Lower leg skin (tissue), 4 donors: ENCODE data around the gene TFPI. TPM values are rescaled to one million over a fixed set of nuclear protein-coding genes. Genes with fewer than 3 reads are reported as not detected.
"Not testable (repeated sequence)": the region's sequence is repeated elsewhere in the genome, so short reads cannot be mapped to it uniquely, and the experiment has no call there.

Experiments used
- DNase-seq, 2 donors: peaks; one replicate each; pipeline ENCODE4 v3.0.0-alpha.2; 2019; ENCODE audit warnings: low spot score in 2 of 2
- H3K4me3 ChIP-seq: fragments of 200-600 bp; sonication (generic); 2 replicates; pipeline ENCODE4 v1.5.1; 2017; ENCODE audit warnings: mild to moderate bottlenecking, low read depth; ENCODE audit not compliant: poor library complexity, severe bottlenecking
- POLR2A ChIP-seq, 2 donors: fragments of 450-650 bp; IDR thresholded peaks; one replicate each; pipeline ENCODE4 v1.6.1; 2016 to 2017; ENCODE audit warnings: antibody characterized with exemption in 2 of 2, mild to moderate bottlenecking in 1 of 2, moderate library complexity in 1 of 2
- WGBS, 2 donors: methylation state at CpG; one replicate each; pipeline ENCODE4 v1.1.5; 2018; 5-methylcytosine and 5-hydroxymethylcytosine counted together
- intact Hi-C: fragments of 100-400 bp; cut with DNase I; formaldehyde crosslinking; loops from one replicate; pipeline ENCODE4 v1.15.0; 2023; ENCODE audit warnings: low total_unique reads
- total RNA-seq, 4 donors: library from RNA; depleted of rRNA; stranded (reverse); fragments of >200 nt; gene quantifications; one replicate each; pipeline ENCODE4 v1.1.0, GENCODE V29; 2016
- TF ChIP-seq, protein P1 (sequence below), 3 donors: fragments of 450-650 bp; IDR thresholded peaks; one replicate each; pipeline ENCODE4 v1.5.1; 2016; ENCODE audit warnings: antibody characterized with exemption in 3 of 3, mild to moderate bottlenecking in 3 of 3, moderate library complexity in 2 of 3

The TFPI gene
- total RNA-seq, 4 donors from 2014 or later: 15.6 to 28.4 (median 16.0) TPM

DNA sequence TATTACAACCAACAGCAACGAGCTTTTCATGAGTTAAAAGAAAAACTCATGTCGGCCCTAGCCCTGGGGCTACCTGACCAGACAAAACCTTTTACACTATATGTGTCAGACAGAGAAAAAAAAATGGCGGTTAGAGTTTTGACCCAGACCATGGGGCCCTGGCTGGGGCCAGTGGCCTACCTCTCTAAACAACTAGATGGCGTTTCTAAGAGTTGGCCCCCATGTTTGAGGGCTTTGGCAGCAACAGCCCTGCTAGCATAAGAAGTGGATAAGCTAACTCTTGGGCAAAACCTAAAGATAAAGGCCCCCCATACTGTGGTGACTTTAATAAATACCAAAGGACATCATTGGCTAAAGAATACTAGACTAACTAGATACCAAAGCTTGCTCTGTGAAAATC is 39.3 kb downstream of the TFPI start:
- TF ChIP-seq, protein P1, sequence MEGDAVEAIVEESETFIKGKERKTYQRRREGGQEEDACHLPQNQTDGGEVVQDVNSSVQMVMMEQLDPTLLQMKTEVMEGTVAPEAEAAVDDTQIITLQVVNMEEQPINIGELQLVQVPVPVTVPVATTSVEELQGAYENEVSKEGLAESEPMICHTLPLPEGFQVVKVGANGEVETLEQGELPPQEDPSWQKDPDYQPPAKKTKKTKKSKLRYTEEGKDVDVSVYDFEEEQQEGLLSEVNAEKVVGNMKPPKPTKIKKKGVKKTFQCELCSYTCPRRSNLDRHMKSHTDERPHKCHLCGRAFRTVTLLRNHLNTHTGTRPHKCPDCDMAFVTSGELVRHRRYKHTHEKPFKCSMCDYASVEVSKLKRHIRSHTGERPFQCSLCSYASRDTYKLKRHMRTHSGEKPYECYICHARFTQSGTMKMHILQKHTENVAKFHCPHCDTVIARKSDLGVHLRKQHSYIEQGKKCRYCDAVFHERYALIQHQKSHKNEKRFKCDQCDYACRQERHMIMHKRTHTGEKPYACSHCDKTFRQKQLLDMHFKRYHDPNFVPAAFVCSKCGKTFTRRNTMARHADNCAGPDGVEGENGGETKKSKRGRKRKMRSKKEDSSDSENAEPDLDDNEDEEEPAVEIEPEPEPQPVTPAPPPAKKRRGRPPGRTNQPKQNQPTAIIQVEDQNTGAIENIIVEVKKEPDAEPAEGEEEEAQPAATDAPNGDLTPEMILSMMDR (IDR thresholded peaks at IDR 0.05): no peak
- no peak for TF ChIP-seq POLR2A (IDR thresholded peaks at IDR 0.05)
- no peak for DNase-seq
- 91 to 94% methylated on average over 4 of the region's 4 CpGs for WGBS, 2 donors
- intact Hi-C loops: no loop called here
- no peak overlapping the region for H3K4me3 ChIP-seq

DNA sequence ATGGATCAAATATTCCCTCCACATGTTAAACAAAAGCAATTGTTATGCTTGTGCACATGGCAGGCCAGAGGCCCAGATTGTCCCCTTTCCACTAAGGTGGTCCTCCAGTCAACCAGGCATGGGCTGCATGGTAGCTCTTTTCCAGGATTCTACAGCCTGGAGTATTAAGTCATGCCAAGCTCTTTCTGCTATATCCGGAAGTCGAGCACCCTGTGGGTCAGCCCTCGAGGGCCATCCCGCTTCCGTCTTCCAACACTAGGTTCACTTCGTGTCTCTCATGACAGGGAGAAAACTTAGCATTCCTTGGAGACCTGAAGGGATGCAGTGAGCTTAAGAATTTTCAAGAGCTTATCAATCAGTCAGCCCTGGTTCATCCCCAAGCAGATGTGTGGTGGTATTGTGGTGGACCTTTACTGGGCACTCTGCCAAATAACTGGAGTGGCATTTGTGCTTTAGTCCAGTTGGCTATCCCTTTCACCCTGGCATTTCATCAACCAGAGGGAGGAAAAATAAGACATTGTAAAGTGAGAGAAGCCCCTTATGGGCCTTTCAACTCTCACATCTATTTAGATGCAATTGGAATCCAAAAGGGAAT is 39.9 kb downstream of the TFPI start:
- DNase-seq, intact Hi-C loops, H3K4me3 ChIP-seq: not testable (repeated sequence)
- WGBS, 2 donors: 94 to 97% methylated on average over 6 of the region's 6 CpGs

DNA sequence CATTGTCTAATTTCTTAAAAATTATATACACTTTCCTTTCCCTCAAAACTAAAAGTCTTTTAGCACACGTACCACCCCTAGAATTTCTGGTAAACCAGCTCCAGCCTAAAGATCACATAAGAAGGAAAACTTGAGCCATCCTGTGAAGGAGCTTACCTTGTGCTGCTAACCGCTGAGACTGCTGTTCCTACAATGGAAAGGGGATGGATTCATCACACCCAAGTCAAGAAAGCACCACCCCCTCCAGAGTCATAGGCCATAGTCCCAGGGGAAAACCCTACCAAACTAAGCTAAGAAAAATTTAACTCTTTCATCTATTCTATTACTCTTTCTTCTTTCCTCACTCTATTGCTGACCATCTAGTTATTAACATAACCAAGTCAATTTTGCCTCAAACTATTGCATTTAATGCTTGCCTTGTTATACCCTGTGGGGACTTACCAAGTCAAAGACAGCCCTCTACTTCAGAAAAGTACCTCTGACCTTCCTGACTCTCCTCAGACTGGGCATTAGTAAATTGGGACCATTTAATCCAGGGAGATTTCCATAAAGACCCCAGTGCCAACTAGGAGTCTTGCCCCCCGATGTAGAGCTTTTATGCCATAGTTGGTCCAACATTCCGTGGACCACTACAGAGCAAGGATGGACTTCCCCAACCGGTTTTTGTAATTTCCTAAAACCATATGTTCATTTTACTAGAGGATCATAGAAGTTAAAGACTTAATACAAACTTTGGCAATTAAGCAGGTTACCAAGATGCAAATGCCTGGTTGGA is 40.6 kb downstream of the TFPI start:
- 84 to 90% methylated on average over 5 of the region's 5 CpGs for WGBS, 2 donors

DNA sequence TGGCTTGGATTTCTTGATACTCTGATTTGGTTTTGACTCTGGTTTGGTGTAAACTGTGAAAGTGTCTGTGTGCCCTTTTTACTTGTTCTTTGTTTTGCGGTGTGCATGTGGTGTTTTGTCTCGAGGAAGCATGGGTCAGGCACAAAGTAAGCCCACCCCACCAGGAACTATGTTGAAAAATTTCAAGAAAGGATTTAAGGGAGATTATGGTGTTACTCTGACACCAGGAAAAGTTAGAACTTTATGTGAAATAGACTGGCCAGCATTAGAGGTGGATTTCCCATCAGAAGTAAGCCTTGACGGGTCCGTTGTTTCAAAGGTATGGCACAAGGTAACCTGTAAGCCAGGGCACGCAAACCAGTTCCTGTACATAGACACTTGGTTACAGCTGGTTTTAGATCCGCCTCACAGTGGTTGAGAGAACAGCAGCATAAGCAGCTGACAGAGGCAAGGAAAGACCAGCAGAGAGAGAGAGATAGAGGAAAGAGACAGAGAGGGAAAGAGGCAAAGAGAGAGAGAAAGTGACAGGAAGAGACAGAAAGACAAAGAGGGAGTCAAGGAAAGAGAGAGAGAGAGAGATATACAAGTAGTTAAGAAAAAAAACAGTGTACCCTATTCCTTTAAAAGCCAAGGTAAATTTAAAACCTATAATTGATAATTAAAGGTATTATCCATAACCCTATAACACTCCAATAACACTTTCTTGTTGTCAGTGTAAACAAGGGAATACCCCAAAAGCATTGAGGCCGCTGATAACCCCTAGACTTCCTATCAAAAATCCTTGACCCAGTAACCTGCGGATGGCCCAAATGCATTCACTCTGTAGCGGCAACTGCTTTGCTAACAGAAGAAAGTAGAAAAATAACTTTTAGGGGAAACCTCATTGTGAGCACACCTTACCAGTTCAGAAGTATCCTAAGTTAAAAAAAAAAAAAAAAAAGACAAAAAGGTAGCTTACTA is 42.6 kb downstream of the TFPI start:
- H3K4me3 ChIP-seq: no peak overlapping the region
- intact Hi-C loops: no loop called here
- WGBS, 2 donors: 80 to 83% methylated on average over 9 of the region's 9 CpGs
- TF ChIP-seq, protein P1 (IDR thresholded peaks at IDR 0.05): no peak
- DNase-seq: no peak

More for the DNA sequence above, 40.6 kb downstream of the TFPI start:
- H3K4me3 ChIP-seq, intact Hi-C loops, DNase-seq: not testable (repeated sequence)

DNA sequence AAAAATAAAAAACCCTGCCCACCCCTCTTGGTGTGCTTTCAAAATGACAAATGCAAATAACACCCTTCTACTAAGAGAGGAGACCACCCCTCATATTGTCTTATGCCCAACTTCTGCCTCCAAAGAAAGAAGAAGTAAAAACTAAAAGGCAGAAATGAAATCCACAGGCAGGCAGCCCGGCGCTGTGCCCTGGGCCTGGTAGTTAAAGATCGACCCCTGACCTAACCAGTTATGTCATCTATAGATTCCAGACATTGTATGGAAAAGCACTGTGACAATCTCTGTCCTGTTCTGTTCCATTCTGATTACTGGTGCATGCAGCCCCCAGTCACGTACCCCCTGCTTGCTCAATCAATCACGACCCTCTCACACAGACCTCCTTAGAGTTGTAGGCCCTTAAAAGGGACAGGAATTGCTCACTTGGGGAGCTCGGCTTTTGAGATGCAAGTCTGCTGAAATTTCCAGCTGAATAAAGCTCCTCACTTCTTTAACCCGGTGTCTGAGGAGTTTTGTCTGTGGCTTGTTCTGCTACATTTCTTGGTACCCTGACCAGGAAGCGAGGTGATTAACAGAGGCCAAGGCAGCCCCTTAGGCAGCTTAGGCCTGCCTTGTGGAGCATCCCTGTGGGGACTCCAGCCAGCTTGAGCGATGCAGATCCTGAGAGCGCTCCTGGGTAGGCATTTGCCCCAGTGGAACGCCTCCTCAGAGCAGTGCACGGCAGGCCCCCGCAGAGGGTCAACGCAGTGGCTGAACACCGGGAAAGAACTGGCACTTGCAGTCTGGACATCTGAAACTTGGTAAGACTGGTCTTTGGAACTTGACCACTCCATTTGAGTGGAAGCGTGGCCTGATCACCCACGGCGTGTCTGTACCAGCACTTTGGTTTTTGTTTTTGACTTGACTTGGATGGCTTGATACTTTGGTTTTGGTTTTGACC is 43.5 kb downstream of the TFPI start:
- H3K4me3 ChIP-seq, DNase-seq, intact Hi-C loops: not testable (repeated sequence)
- WGBS, 2 donors: 77 to 82% methylated on average over 17 to 18 of the region's 18 CpGs

DNA sequence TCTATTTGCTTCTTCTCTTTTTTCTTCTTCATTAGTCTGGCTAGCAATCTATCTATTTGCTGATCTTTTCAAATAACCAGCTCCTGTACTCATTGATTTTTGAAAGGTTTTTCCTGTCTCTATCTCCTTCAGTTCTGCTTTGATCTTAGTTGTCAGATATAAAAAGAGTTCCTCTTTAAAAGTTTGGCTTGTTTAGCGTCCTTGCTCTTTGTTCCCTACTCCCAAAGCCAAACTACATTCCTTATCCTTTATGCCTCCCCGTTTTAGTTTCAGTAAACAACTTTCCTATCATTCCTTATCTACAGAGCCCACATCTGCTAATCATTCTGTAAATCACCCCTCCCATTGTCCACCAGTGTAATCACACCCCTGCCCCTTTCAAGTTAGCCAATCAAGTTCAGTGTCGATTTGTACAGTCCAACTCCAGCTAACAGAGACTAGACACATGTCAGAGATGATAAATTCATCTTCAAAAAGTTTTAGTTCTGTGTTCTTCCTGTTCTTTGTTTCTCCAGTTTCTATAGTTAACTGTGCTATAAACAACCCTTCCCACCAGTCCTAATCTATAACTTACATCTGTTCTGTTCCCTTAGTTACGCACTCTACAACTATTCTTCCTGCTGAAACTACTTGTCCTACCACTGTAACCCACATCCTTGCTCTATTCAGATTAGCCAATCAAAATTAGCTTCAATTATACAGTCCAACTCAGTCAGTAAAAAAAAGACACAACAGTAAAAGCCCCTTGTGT is 44.4 kb downstream of the TFPI start:
- 22 to 31% methylated on average over 4 of the region's 4 CpGs for WGBS, 2 donors
- DNase-seq: no peak
- H3K4me3 ChIP-seq: no peak overlapping the region
- TF ChIP-seq, protein P1 (IDR thresholded peaks at IDR 0.05): peak in 1 of 3 donors; percentile 35
- no peak for TF ChIP-seq POLR2A (IDR thresholded peaks at IDR 0.05)
- intact Hi-C loops: no loop called here
